ENCODE data around the gene FADS3.

- TF ChIP-seq ZNF274 (IDR thresholded peaks at IDR 0.05; ENCODE audit: low read depth, low read length) (no peak), YY1 (IDR thresholded peaks at IDR 0.05; ENCODE audit: insufficient read depth, insufficient read length) (no peak), SUZ12 (IDR thresholded peaks at IDR 0.05; ENCODE audit: extremely low read depth, insufficient read depth, insufficient read length) (no peak)
Observed at GRCh38 chr11:61854206-61854895, 37.0 kb downstream of the FADS3 start.

All from NT2/D1 (cell line).